Ishikawa (cell line): Measurements from ENCODE around the gene CBFA2T2.

Source experiments
- CEBPB ChIP-seq: IDR thresholded peaks from 2 replicates; pipeline ENCODE4 v1.6.1; 2012
- CREB1 ChIP-seq: IDR thresholded peaks from 2 replicates; pipeline ENCODE4 v1.6.1; 2012; ENCODE audit warnings: low read depth
- EP300 ChIP-seq: IDR thresholded peaks from 2 replicates; pipeline ENCODE4 v1.6.1; 2012; ENCODE audit warnings: borderline replicate concordance
- FOXM1 ChIP-seq: IDR thresholded peaks from 2 replicates; pipeline ENCODE4 v1.6.1; 2012; ENCODE audit warnings: low read depth, borderline replicate concordance
- MAX ChIP-seq: IDR thresholded peaks from 2 replicates; pipeline ENCODE4 v1.6.1; 2012
- NFIC ChIP-seq: IDR thresholded peaks from 2 replicates; pipeline ENCODE4 v1.6.1; 2012
- RAD21 ChIP-seq: IDR thresholded peaks from 2 replicates; pipeline ENCODE4 v1.6.1; 2012; ENCODE audit warnings: low read depth
- REST ChIP-seq: IDR thresholded peaks from 2 replicates; pipeline ENCODE4 v1.6.1; 2012; ENCODE audit warnings: low read depth, mild to moderate bottlenecking
- TAF1 ChIP-seq: IDR thresholded peaks from 2 replicates; pipeline ENCODE4 v1.6.1; 2012; ENCODE audit warnings: low read depth, mild to moderate bottlenecking
- TCF12 ChIP-seq: IDR thresholded peaks from 2 replicates; pipeline ENCODE4 v1.6.1; 2012; ENCODE audit warnings: low read depth
- TEAD4 ChIP-seq: IDR thresholded peaks from 2 replicates; pipeline ENCODE4 v1.6.1; 2012
- USF1 ChIP-seq: IDR thresholded peaks from 2 replicates; pipeline ENCODE4 v1.6.1; 2012
- ZBTB7A ChIP-seq: IDR thresholded peaks from 2 replicates; pipeline ENCODE4 v1.6.1; 2012; ENCODE audit warnings: low read depth

- TF ChIP-seq NFIC, result no peak
- no peak for TF ChIP-seq TCF12
- TF ChIP-seq REST, result no peak
- no peak for TF ChIP-seq FOXM1
- TF ChIP-seq RAD21, result no peak
- no peak for TF ChIP-seq ZBTB7A
- TF ChIP-seq CREB1, result no peak
- no peak for TF ChIP-seq TEAD4
- no peak for TF ChIP-seq MAX
- TF ChIP-seq EP300, result no peak
- TF ChIP-seq TAF1, result no peak
- TF ChIP-seq CEBPB, result no peak
- TF ChIP-seq USF1, result no peak
Measured at GRCh38 chr20:33460711-33461110, 29.2 kb upstream of the CBFA2T2 start.
